Suprapubic skin (tissue), 4 donors: ENCODE data around the gene RRM2. TPM values are rescaled to one million over a fixed set of nuclear protein-coding genes. Genes with fewer than 3 reads are reported as not detected.

Source experiments
- DNase-seq, 2 donors: peaks; one replicate each; pipeline ENCODE4 v3.0.0-alpha.2; 2019; ENCODE audit warnings: low spot score in 2 of 2
- H3K27ac ChIP-seq: fragments of 200-600 bp; sonication (generic); one replicate; pipeline ENCODE4 v1.5.1; 2019
- H3K27me3 ChIP-seq: fragments of 200-600 bp; sonication (generic); one replicate; pipeline ENCODE4 v1.5.1; 2019
- H3K36me3 ChIP-seq: fragments of 200-600 bp; sonication (generic); one replicate; pipeline ENCODE4 v1.5.1; 2019
- H3K4me1 ChIP-seq: fragments of 200-600 bp; sonication (generic); one replicate; pipeline ENCODE4 v1.5.1; 2019
- H3K4me3 ChIP-seq: fragments of 200-600 bp; sonication (generic); one replicate; pipeline ENCODE4 v1.5.1; 2019; ENCODE audit warnings: mild to moderate bottlenecking
- H3K9me3 ChIP-seq: fragments of 200-600 bp; sonication (generic); one replicate; pipeline ENCODE4 v1.5.1; 2019
- EP300 ChIP-seq: sonication (generic); formaldehyde crosslinking; IDR thresholded peaks from one replicate; pipeline ENCODE4 v1.6.1; 2017; ENCODE audit warnings: antibody characterized with exemption
- POLR2A ChIP-seq, 2 donors: fragments of 450-650 bp; IDR thresholded peaks; one replicate each; pipeline ENCODE4 v1.6.1; 2017; ENCODE audit warnings: antibody characterized with exemption in 2 of 2, mild to moderate bottlenecking in 2 of 2, moderate library complexity in 2 of 2
- POLR2AphosphoS5 ChIP-seq, 3 donors: sonication (generic); formaldehyde crosslinking; IDR thresholded peaks; one replicate each; pipeline ENCODE4 v1.6.1; 2017; ENCODE audit warnings: antibody characterized with exemption in 3 of 3
- WGBS: methylation state at CpG from one replicate; pipeline ENCODE4 v1.1.5; 2018; 5-methylcytosine and 5-hydroxymethylcytosine counted together
- total RNA-seq, 4 donors: library from RNA; depleted of rRNA; stranded (reverse); fragments of >200 nt; gene quantifications; one replicate each; pipeline ENCODE4 v1.1.0, GENCODE V29; 2016
- TF ChIP-seq, protein P1 (sequence below), 2 donors: fragments of 200-600 bp in 1 of 2; fragments of 450-650 bp in 1 of 2; sonication (generic) in 1 of 2; IDR thresholded peaks; one replicate each; pipeline ENCODE4 v1.5.1; 2016 to 2019; ENCODE audit warnings: antibody characterized with exemption in 2 of 2, mild to moderate bottlenecking in 1 of 2, moderate library complexity in 1 of 2

Gene RRM2
- total RNA-seq, 4 donors from 2014 or later: 1.1 to 6.0 (median 2.4) TPM

DNA sequence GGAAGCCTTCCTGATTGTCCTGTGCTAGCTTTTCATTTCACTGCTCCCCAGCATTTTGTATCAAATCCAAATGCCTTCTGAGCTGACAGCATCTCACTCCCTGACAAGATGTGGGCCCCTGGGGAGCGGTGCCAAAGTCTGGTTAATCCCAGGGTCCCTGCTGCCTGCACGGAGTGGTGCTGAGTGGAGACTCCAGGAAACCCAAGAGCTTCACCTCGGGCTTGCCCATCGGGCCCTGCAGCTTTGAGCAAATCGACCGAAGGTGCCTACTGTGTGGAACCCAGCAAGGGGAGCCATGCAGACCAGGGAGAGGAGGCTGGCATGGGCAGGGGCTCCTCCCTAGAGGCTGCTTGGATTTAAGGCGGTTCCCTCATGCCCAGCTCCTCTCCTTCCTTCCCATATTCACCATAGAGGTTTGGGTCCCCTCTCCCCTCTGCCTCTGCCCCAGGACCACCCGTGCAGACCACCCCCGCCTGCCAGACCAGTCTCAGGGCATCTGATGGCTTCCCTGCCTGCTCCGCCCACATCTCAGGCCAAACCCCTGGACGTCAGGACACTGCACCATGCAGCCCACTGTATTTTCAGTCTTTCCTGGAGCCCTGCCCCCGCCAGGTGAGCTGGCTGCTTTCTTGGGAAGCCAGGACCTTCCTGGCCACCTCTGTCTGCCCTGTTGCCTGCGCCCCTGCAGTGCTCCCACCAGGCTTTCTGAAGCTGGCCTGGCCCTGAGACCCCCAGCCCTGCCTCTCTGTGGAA, 37.8 kb downstream of the RRM2 start:
- TF ChIP-seq, protein P1, sequence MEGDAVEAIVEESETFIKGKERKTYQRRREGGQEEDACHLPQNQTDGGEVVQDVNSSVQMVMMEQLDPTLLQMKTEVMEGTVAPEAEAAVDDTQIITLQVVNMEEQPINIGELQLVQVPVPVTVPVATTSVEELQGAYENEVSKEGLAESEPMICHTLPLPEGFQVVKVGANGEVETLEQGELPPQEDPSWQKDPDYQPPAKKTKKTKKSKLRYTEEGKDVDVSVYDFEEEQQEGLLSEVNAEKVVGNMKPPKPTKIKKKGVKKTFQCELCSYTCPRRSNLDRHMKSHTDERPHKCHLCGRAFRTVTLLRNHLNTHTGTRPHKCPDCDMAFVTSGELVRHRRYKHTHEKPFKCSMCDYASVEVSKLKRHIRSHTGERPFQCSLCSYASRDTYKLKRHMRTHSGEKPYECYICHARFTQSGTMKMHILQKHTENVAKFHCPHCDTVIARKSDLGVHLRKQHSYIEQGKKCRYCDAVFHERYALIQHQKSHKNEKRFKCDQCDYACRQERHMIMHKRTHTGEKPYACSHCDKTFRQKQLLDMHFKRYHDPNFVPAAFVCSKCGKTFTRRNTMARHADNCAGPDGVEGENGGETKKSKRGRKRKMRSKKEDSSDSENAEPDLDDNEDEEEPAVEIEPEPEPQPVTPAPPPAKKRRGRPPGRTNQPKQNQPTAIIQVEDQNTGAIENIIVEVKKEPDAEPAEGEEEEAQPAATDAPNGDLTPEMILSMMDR (IDR thresholded peaks at IDR 0.05): no peak
- Histone ChIP-seq H3K4me3 (no peak overlapping the region), H3K27ac (no peak overlapping the region), H3K9me3 (no peaks in the 10 kb centered on the region), H3K36me3 (no peaks in the 10 kb centered on the region), H3K27me3 (no peaks in the 10 kb centered on the region), H3K4me1 (peaks cover 5% of the 10 kb centered on the region)
- 87% methylated on average over 8 of the region's 13 CpGs for WGBS
- no peak for DNase-seq

GRCh38 chr2:10161206-10161931, 38.8 kb downstream of the RRM2 start:
- no peaks in the 10 kb centered on the region for H3K27me3 ChIP-seq
- H3K36me3 ChIP-seq: no peaks in the 10 kb centered on the region
- H3K4me1 ChIP-seq: peaks cover 5% of the 10 kb centered on the region
- no peak for DNase-seq
- TF ChIP-seq POLR2A (IDR thresholded peaks at IDR 0.05) (no peak), EP300 (no peak), POLR2AphosphoS5 (IDR thresholded peaks at IDR 0.05) (no peak)
- TF ChIP-seq, protein P1 (IDR thresholded peaks at IDR 0.05): no peak
- WGBS: 84% methylated on average over 12 of the region's 12 CpGs
- no peaks in the 10 kb centered on the region for H3K9me3 ChIP-seq
- H3K4me3 ChIP-seq: no peak overlapping the region
- no peak overlapping the region for H3K27ac ChIP-seq

GRCh38 chr2:10161961-10162441, 39.5 kb downstream of the RRM2 start:
- H3K27me3 ChIP-seq: no peaks in the 10 kb centered on the region
- H3K9me3 ChIP-seq: no peaks in the 10 kb centered on the region
- DNase-seq: no peak
- H3K36me3 ChIP-seq: no peaks in the 10 kb centered on the region
- TF ChIP-seq, protein P1 (IDR thresholded peaks at IDR 0.05): no peak
- TF ChIP-seq POLR2A (IDR thresholded peaks at IDR 0.05) (no peak), POLR2AphosphoS5 (IDR thresholded peaks at IDR 0.05) (no peak), EP300 (no peak)
- no peak overlapping the region for H3K27ac ChIP-seq
- 63% methylated on average over 22 of the region's 22 CpGs for WGBS
- peaks cover 5% of the 10 kb centered on the region for H3K4me1 ChIP-seq
- H3K4me3 ChIP-seq: no peak overlapping the region

DNA sequence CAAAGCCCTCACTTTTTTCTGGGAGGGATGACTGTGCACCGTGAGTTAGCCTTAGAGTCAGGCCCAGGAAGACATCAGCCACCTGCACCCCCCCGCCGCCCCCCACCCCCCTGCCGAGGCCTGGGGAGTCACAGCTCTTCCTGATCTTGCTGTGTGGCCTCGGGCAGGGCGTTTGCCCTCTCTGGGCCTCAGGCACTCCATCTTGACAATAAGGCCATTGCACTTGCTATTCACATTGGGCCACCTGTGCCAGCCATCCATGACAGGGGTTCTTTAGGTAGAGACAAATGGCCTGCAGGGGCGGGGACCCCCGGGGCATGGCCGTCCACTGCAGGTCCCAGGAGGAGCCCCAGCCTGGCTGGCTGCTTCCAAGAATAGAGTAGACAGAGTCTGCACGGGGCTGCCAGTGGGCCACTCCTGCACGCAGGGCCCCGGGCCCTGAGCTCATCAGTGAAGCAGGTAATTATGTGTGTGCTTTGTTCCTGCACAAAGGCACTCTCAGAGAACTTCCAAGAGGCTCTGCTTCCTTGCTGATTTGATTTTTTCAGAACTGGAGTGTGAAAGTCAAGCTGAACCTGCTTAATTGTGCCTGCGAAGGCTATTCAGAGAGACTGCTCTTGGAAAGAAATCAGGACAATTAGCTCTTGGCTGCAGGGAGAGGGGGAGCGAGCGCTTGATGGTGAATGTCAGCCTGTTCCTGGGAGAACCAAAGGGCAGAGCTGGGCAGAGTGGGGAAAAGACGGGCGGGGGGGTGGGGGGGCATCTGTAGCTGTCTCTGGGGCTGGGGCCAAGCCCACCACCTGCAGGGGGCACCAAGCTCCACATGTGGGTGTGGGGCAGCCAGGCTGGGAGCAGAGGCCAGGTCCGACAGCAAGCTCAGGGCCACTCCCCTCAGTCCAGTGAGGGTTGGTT, 40.3 kb downstream of the RRM2 start:
- TF ChIP-seq EP300: no peak
- TF ChIP-seq POLR2AphosphoS5 (IDR thresholded peaks at IDR 0.05): no peak
- no peak for TF ChIP-seq POLR2A (IDR thresholded peaks at IDR 0.05)
- TF ChIP-seq, protein P1 (IDR thresholded peaks at IDR 0.05): no peak
- Histone ChIP-seq H3K27ac (no peak overlapping the region), H3K9me3 (no peaks in the 10 kb centered on the region), H3K36me3 (no peaks in the 10 kb centered on the region), H3K27me3 (no peaks in the 10 kb centered on the region), H3K4me3 (no peak overlapping the region), H3K4me1 (peaks cover 5% of the 10 kb centered on the region)
- no peak for DNase-seq
- WGBS: 69% methylated on average over 8 of the region's 18 CpGs
